H1 (cell line): ENCODE results near the gene POLR1D. TPM values are rescaled to one million over a fixed set of nuclear protein-coding genes. Genes with fewer than 3 reads are reported as not detected.

ENCODE experiments used
- CTCF ChIA-PET: fragments of 300-600 bp; sonication (Branson Sonifier 250); formaldehyde crosslinking; loops from one replicate; lab custom pipeline; 2021; ENCODE audit not compliant: partially characterized antibody; lab: Charles Lee
- POLR2A ChIA-PET: fragments of 300-600 bp; sonication (Branson Sonifier 250); formaldehyde crosslinking; loops from one replicate; lab custom pipeline; 2021; ENCODE audit warnings: inconsistent platforms; ENCODE audit not compliant: partially characterized antibody; lab: Charles Lee
- DNase-seq, 2 experiments: peaks; one replicate each; pipeline versions ENCODE4 v3.0.0 to v3.0.0-alpha.2; 2010 to 2022; ENCODE audit warnings: low spot score in 2 of 2, low read depth in 1 of 2, mixed read lengths in 1 of 2
- FAIRE-seq: peaks from 2 replicates; lab custom pipeline; 2011; peaks lifted over from hg19 to GRCh38; lab: Jason Lieb, UNC
- H2AFZ ChIP-seq: 2 replicates; pipeline ENCODE4 v1.8.1; 2012; ENCODE audit warnings: low read length, inconsistent platforms
- H2AK5ac ChIP-seq: 2 replicates; pipeline ENCODE4 v1.6.1; 2013; ENCODE audit warnings: low read depth, low read length
- H2BK120ac ChIP-seq: replicated peaks from 2 replicates; pipeline ENCODE3; 2013; ENCODE audit warnings: low read depth, low read length, inconsistent platforms
- H2BK12ac ChIP-seq: 2 replicates; pipeline ENCODE4 v1.6.1; 2013; ENCODE audit warnings: low read depth, low read length
- H2BK15ac ChIP-seq: 2 replicates; pipeline ENCODE4 v1.6.1; 2013; ENCODE audit warnings: low read length
- H2BK20ac ChIP-seq: 2 replicates; pipeline ENCODE4 v1.6.1; 2013; ENCODE audit warnings: low read length
- H2BK5ac ChIP-seq: 2 replicates; pipeline ENCODE4 v1.6.1; 2013; ENCODE audit warnings: low read depth, low read length
- H3K14ac ChIP-seq: 2 replicates; pipeline ENCODE4 v1.6.1; 2013; ENCODE audit warnings: inconsistent platforms; ENCODE audit not compliant: insufficient read length
- H3K18ac ChIP-seq: 2 replicates; pipeline ENCODE4 v1.6.1; 2013; ENCODE audit warnings: low read length; ENCODE audit errors: extremely low read depth
- H3K23ac ChIP-seq: 2 replicates; pipeline ENCODE4 v1.6.1; 2013; ENCODE audit warnings: inconsistent platforms; ENCODE audit not compliant: insufficient read length
- H3K23me2 ChIP-seq: 2 replicates; pipeline ENCODE4 v1.6.1; 2013; ENCODE audit warnings: low read depth, low read length
- H3K27ac ChIP-seq: 2 replicates; pipeline ENCODE4 v1.6.1; 2011; ENCODE audit warnings: low read depth, low read length, inconsistent platforms
- H3K27me3 ChIP-seq, 4 experiments: replicated peaks in 1 of 4; 1 replicate in 1 of 4; 2 replicates in 3 of 4; pipeline versions ENCODE4 v1.6.1 to v1.8.1; 2011 to 2013; ENCODE audit warnings: low read length in 3 of 4, mild to moderate bottlenecking in 3 of 4, inconsistent platforms in 2 of 4, mixed read lengths in 2 of 4, moderate library complexity in 1 of 4; ENCODE audit not compliant: control insufficient read depth in 3 of 4, insufficient read depth in 3 of 4; ENCODE audit errors: extremely low read depth in 1 of 4
- H3K36me3 ChIP-seq, 4 experiments: 2 replicates each; pipeline versions ENCODE4 v1.6.1 to v1.8.1; 2011 to 2013; ENCODE audit warnings: mild to moderate bottlenecking in 4 of 4, low read length in 3 of 4, moderate library complexity in 2 of 4, control low read depth in 1 of 4, inconsistent platforms in 1 of 4; ENCODE audit not compliant: insufficient read depth in 4 of 4, control insufficient read depth in 2 of 4
- H3K4ac ChIP-seq: replicated peaks from 2 replicates; pipeline ENCODE3; 2013; ENCODE audit warnings: low read length, low read depth, mixed read lengths, inconsistent platforms; ENCODE audit not compliant: insufficient read length
- H3K4me1 ChIP-seq, 4 experiments: replicated peaks in 1 of 4; 1 replicate in 1 of 4; 2 replicates in 3 of 4; pipeline versions ENCODE4 v1.6.1 to v1.8.1; 2011 to 2013; ENCODE audit warnings: low read length in 3 of 4, inconsistent platforms in 2 of 4, mixed read lengths in 1 of 4; ENCODE audit not compliant: insufficient read depth in 4 of 4, control insufficient read depth in 3 of 4
- H3K4me2 ChIP-seq, 2 experiments: 2 replicates each; pipeline versions ENCODE4 v1.6.1 to v1.8.1; 2011 to 2013; ENCODE audit warnings: low read depth in 2 of 2, low read length in 2 of 2, control low read depth in 1 of 2, inconsistent platforms in 1 of 2, mild to moderate bottlenecking in 1 of 2; ENCODE audit not compliant: insufficient read depth in 1 of 2
- H3K4me3 ChIP-seq, 4 experiments: fragments of 200-600, 300-600 bp in 1 of 4; sonication (generic), shearing (Covaris generic), sonication (Bioruptor Twin) in 1 of 4; 2 replicates each; pipeline versions ENCODE4 v1.5.1 to v1.8.1; 2011 to 2016; ENCODE audit warnings: low read length in 4 of 4, low read depth in 3 of 4, control low read depth in 2 of 4, inconsistent platforms in 2 of 4, mild to moderate bottlenecking in 2 of 4, mixed read lengths in 1 of 4, moderate library complexity in 1 of 4; ENCODE audit not compliant: insufficient read depth in 2 of 4; ENCODE audit errors: extremely low read depth in 1 of 4
- H3K56ac ChIP-seq: replicated peaks from 2 replicates; pipeline ENCODE3; 2013; ENCODE audit warnings: low read depth, mild to moderate bottlenecking, mixed read lengths, low read length, inconsistent platforms; ENCODE audit not compliant: insufficient read length
- H3K79me1 ChIP-seq: 2 replicates; pipeline ENCODE4 v1.6.1; 2013; ENCODE audit warnings: low read depth, low read length, control low read depth
- H3K79me2 ChIP-seq, 2 experiments: 2 replicates each; pipeline versions ENCODE4 v1.6.1 to v1.8.1; 2012 to 2013; ENCODE audit warnings: low read length in 2 of 2, mild to moderate bottlenecking in 2 of 2, inconsistent platforms in 1 of 2; ENCODE audit not compliant: insufficient read depth in 2 of 2, control insufficient read depth in 1 of 2
- H3K9ac ChIP-seq, 4 experiments: replicated peaks in 1 of 4; 1 replicate in 1 of 4; 2 replicates in 3 of 4; pipeline versions ENCODE4 v1.6.1 to v1.8.1; 2011 to 2013; ENCODE audit warnings: low read depth in 3 of 4, low read length in 3 of 4, control low read depth in 2 of 4, mild to moderate bottlenecking in 2 of 4, moderate library complexity in 2 of 4, inconsistent platforms in 1 of 4; ENCODE audit errors: extremely low read depth in 1 of 4
- H3K9me3 ChIP-seq, 2 experiments: 2 replicates each; pipeline versions ENCODE4 v1.6.1 to v1.8.1; 2012 to 2013; ENCODE audit warnings: mild to moderate bottlenecking in 2 of 2, moderate library complexity in 2 of 2, control low read depth in 1 of 2, inconsistent platforms in 1 of 2, low read depth in 1 of 2, low read length in 1 of 2, mixed read lengths in 1 of 2; ENCODE audit not compliant: insufficient read depth in 2 of 2
- H4K20me1 ChIP-seq, 2 experiments: replicated peaks in 1 of 2; 2 replicates each; pipeline versions ENCODE3 to v1.8.1; 2011 to 2013; ENCODE audit warnings: inconsistent platforms in 2 of 2, low read length in 2 of 2, mild to moderate bottlenecking in 1 of 2; ENCODE audit not compliant: insufficient read depth in 2 of 2, control insufficient read depth in 1 of 2
- H4K5ac ChIP-seq: 2 replicates; pipeline ENCODE4 v1.6.1; 2013; ENCODE audit warnings: low read length, low read depth, mixed read lengths, inconsistent platforms; ENCODE audit not compliant: insufficient read length
- H4K8ac ChIP-seq: 2 replicates; pipeline ENCODE4 v1.8.0; 2013; ENCODE audit warnings: mild to moderate bottlenecking, moderate library complexity, low read length, inconsistent platforms; ENCODE audit not compliant: insufficient read depth; ENCODE audit errors: extremely low read depth
- H4K91ac ChIP-seq: replicated peaks from 2 replicates; pipeline ENCODE3; 2013; ENCODE audit warnings: low read length, mixed read lengths, inconsistent platforms; ENCODE audit not compliant: insufficient read length
- SAP30 ChIP-seq: fragments of 300-600 bp; sonication (generic); IDR thresholded peaks from 2 replicates; pipeline ENCODE4 v1.7.1; 2012; ENCODE audit warnings: low read length, moderate library complexity, mild to moderate bottlenecking, inconsistent platforms; ENCODE audit not compliant: insufficient read depth, insufficient replicate concordance
- WGBS, 2 experiments: shearing (Covaris generic) in 1 of 2; methylation state at CpG; one replicate each; pipeline versions ENCODE4 v1.1.6 to v1.1.7; 2013 to 2015; ENCODE audit warnings: low lambda C conversion rate in 2 of 2, mixed read lengths in 2 of 2, inconsistent platforms in 1 of 2, low coverage in 1 of 2, missing lambda C conversion rate in 1 of 2; ENCODE audit not compliant: insufficient replicate concordance in 2 of 2, insufficient coverage in 1 of 2, insufficient read length in 1 of 2; ENCODE audit errors: extremely low coverage in 1 of 2, missing lambda C conversion rate in 1 of 2; 5-methylcytosine and 5-hydroxymethylcytosine counted together
- polyA plus RNA-seq, 7 experiments: library from polyadenylated mRNA; depleted of rRNA in 3 of 7; stranded (reverse) in 5 of 7; unstranded in 2 of 7; fragments of >200 nt in 5 of 7; fragments of 200-250 nt in 2 of 7; gene quantifications; 1 replicate in 5 of 7; 2 replicates in 1 of 7; 4 replicates in 1 of 7; pipeline versions ENCODE4 v1.2.1 to v1.2.3, GENCODE V29; 2011 to 2013; ENCODE audit warnings: missing spikeins in 2 of 7, mixed read lengths in 2 of 7
- total RNA-seq: library from RNA; stranded (reverse); fragmentation: NEBNext Ultra II Directional; extraction: Animal tissue kit (Norgen Biotek cat#: 25700); gene quantifications from 2 replicates; pipeline ENCODE4 v1.2.1, GENCODE V29; 2021

POLR1D gene
- total and polyA plus RNA-seq, 2 of the 8 experiments (the other 6 are each of a cell fraction or from before 2014, with no cell fraction given): 226 to 232 TPM

- WGBS, 2 experiments: 85% methylated on average over 4 of the region's 4 CpGs; no CpG with 5 or more reads in 1 of the 2 experiments
- H4K5ac ChIP-seq: no peak overlapping the region
- no peak for FAIRE-seq
- H3K79me2 ChIP-seq: peaks cover 3 to 69% of the 10 kb centered on the region in 2 experiments
- peaks cover 4 to 12% of the 10 kb centered on the region in 2 experiments for H4K20me1 ChIP-seq
- no peak overlapping the region for H4K8ac ChIP-seq
- no peak overlapping the region for H3K14ac ChIP-seq
- H3K4ac ChIP-seq: no peak overlapping the region
- TF ChIP-seq SAP30: no peak
- H3K27ac ChIP-seq: no peak overlapping the region
- no peak for DNase-seq
- POLR2A ChIA-PET: interaction anchor here (1.1 to 2.3 kb wide), 2 partner anchors 9 to 20 kb away, joined by 5 to 9 read pairs; partner anchors contain the start of gene POLR1D
- CTCF ChIA-PET: interaction anchor here (0.7 to 2.9 kb wide), 5 partner anchors 12 to 280 kb away, joined by 3 to 10 read pairs (median 4); no protein-coding TSS in a partner anchor
- H2BK15ac ChIP-seq: no peak overlapping the region
- no peak overlapping the region for H2BK20ac ChIP-seq
- H3K4me3 ChIP-seq: no peak overlapping the region
- no peak overlapping the region for H2BK12ac ChIP-seq
- H2AK5ac ChIP-seq: no peak overlapping the region
- no peaks in the 10 kb centered on the region for H3K23me2 ChIP-seq
- H3K23ac ChIP-seq: no peak overlapping the region
- H2BK5ac ChIP-seq: no peak overlapping the region
- H3K27me3 ChIP-seq: no peaks in the 10 kb centered on the region
- no peaks in the 10 kb centered on the region for H3K9me3 ChIP-seq
- no peak overlapping the region for H3K4me2 ChIP-seq
- no peak overlapping the region for H3K18ac ChIP-seq
- no peak overlapping the region for H3K56ac ChIP-seq
- H2BK120ac ChIP-seq: no peak overlapping the region
- no peak overlapping the region for H3K9ac ChIP-seq
- H2AFZ ChIP-seq: no peak overlapping the region
- peaks cover 0 to 6% (median 2%) of the 10 kb centered on the region in 4 experiments; a peak in 2 of 7 replicates for H3K4me1 ChIP-seq
- H3K36me3 ChIP-seq: no peaks in the 10 kb centered on the region
- no peak overlapping the region for H4K91ac ChIP-seq
- peaks cover 7% of the 10 kb centered on the region for H3K79me1 ChIP-seq
These were observed 20.2 kb downstream of the POLR1D start for GRCh38 chr13:27641711-27642502.
